Sigmoid colon (tissue), 4 donors: Measurements from ENCODE around the gene OGG1.

Source experiments
- POLR2A ChIP-seq, 2 donors: fragments of 450-650 bp; IDR thresholded peaks; one replicate each; pipeline ENCODE4 v1.6.1; 2016; ENCODE audit warnings: antibody characterized with exemption in 2 of 2, mild to moderate bottlenecking in 2 of 2, moderate library complexity in 2 of 2
- POLR2AphosphoS5 ChIP-seq, 4 donors: sonication (generic); formaldehyde crosslinking; IDR thresholded peaks; one replicate each; pipeline ENCODE4 v1.6.1; 2017; ENCODE audit warnings: antibody characterized with exemption in 4 of 4
- TF ChIP-seq, protein P1 (sequence below), 4 experiments: fragments of 450-650 bp in 3 of 4; fragments of 200-600 bp in 1 of 4; IDR thresholded peaks; one replicate each; pipeline ENCODE4 v1.5.1; 2016 to 2019; ENCODE audit warnings: antibody characterized with exemption in 4 of 4, mild to moderate bottlenecking in 3 of 4, moderate library complexity in 2 of 4

DNA sequence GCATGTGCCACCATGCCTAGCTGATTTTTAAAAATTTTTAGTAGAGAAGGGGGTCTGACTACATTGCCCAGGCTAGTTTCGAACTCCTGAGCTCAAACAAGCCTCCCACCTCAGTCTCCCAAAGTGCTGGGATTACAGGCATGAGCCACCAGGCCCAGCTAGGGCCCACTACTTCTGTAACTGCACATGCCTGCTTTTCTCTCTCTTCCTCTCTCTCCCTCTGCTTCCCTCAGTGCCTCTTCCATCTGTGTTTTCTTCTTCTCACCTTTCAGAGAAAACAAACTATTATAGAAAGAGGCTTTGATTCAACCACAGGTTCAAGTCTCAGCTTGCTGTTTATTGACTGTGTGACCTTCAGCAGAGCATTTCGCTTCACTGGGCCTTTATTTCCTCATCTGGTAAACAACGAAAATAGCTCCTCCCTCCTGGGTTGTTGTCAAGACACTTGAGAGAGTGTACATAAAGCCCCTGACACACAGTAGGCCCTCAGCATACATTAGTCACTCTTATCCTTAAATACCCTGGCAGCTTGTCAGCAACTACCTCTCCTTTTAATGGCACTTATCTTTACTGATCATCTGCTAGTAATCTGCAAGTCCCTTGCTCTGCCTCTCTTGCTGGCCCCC is 32.3 kb downstream of the OGG1 start:
- TF ChIP-seq, protein P1, sequence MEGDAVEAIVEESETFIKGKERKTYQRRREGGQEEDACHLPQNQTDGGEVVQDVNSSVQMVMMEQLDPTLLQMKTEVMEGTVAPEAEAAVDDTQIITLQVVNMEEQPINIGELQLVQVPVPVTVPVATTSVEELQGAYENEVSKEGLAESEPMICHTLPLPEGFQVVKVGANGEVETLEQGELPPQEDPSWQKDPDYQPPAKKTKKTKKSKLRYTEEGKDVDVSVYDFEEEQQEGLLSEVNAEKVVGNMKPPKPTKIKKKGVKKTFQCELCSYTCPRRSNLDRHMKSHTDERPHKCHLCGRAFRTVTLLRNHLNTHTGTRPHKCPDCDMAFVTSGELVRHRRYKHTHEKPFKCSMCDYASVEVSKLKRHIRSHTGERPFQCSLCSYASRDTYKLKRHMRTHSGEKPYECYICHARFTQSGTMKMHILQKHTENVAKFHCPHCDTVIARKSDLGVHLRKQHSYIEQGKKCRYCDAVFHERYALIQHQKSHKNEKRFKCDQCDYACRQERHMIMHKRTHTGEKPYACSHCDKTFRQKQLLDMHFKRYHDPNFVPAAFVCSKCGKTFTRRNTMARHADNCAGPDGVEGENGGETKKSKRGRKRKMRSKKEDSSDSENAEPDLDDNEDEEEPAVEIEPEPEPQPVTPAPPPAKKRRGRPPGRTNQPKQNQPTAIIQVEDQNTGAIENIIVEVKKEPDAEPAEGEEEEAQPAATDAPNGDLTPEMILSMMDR (IDR thresholded peaks at IDR 0.05) = no peak
- TF ChIP-seq POLR2AphosphoS5 (IDR thresholded peaks at IDR 0.05) (no peak), POLR2A (IDR thresholded peaks at IDR 0.05) (no peak)
